HuH-7.5 (cell line): ENCODE data around the gene N4BP3.

ENCODE experiments used
- DNase-seq: peaks from one replicate; pipeline ENCODE4 v3.0.0; 2011; ENCODE audit warnings: low spot score

The N4BP3 gene

DNA sequence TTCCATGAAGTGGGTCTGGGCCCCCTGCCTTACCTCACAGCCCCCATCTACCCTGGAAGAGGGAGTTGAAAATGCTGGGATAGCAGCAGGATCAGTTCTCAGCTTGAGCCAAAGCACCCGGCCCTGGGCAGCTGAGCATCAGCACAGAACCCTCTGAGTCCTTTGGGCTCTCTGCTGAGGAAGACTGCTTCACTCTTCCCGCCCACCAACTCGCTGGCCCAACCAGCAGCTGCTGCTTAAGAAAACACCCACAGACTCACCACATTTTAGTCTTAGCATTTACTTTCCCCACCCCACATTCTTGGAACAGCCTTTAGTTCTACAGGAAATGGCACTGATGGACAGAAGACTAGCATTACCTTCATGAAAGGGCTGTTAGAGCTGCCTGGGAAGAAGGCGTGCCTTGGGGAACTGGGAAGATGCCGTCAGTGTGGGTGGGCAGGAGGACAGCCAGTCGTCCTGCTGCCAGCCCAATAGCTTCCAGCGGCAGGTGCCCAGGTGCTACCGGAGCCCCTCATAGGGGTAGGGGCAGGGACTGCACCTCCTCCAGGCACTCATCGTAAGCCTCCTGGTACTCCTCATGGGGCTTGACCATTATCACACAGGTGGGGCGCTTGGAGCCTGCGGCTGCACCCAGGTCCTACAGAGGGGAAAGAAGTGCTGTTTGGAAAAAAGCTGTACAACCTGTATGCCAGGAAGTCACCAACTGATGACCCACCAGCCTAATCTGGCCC lies 36.0 kb downstream of the N4BP3 start:
- DNase-seq: no peak

DNA sequence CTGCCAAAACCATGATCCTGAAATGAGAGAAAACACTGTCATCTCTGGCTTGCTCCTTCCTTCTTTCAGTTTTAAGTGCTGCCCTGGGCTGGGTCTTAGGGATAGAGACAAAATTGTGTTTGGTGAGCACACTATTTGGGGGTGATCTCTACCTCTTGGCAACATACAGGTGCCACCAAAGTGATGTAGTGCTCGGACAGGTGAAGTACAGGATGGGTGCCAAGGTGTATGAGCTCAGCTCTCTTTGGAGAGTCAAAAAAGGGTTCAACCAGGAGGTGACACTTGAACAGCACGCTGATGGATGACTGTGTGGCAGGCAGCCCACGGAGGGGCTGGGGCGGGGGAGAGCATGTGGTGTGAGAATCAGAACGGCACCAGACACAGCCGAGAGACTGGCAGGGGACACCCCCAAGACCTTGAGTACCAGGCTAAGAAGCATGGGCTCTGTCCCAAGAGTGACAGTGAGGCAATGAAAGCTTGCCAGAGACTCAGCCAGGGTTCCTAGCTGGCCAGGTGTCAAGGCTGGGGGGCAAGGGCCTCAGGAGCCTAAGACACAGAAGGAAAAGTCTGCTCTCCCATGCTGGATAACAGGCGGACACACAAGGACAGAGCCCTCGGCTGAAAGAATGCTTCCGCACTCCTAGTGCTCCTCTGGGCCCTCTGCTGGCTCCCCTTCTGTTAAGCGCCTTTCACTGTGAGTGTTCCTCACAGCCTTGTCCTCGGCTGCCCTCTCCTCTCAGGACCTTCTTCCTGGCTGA lies 37.8 kb downstream of the N4BP3 start:
- no peak for DNase-seq

DNA sequence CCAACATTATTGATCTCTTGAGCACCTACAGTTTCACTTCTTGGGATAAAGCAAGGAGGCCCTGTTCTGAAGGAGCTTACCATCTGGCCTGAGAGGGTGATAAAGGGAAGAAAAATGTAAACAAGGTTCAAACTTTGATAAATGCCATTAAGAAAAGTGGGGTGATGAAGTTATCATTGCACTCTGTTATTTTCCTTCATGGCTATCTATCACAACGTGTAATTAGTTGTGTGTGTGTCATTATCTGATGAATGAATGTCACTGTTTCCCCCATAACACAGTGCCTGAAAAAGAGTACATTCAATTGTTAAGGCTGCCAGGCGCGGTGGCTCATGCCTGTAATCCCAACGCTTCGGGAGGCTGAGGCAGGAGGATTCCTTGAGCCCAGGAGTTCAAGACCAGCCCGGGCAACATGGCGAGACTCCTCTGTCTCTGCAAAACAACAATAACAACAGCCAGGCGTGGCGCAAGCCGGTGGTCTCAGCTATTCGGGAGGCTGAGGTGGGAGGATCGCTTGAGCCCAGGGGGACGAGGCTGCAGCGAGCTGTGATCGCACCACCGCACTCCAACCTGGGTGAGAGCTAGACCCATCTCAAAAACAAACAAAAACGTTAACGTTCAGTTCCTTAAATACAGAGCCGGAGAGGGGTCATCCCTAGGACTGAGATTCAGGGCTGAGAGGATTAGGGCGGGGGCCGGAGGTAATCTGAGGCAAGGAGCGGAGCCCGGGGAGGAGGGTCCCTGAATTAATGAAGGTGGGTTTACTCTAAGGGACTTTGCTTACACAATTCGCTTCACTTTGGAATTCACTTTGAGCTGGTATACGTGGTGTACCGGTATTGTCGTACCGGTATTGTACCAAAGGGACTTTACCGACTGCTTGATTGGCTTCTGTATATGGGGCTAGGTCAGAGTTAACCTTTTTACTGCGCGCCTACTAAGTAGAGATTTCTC lies 39.4 kb downstream of the N4BP3 start:
- DNase-seq: no peak

DNA sequence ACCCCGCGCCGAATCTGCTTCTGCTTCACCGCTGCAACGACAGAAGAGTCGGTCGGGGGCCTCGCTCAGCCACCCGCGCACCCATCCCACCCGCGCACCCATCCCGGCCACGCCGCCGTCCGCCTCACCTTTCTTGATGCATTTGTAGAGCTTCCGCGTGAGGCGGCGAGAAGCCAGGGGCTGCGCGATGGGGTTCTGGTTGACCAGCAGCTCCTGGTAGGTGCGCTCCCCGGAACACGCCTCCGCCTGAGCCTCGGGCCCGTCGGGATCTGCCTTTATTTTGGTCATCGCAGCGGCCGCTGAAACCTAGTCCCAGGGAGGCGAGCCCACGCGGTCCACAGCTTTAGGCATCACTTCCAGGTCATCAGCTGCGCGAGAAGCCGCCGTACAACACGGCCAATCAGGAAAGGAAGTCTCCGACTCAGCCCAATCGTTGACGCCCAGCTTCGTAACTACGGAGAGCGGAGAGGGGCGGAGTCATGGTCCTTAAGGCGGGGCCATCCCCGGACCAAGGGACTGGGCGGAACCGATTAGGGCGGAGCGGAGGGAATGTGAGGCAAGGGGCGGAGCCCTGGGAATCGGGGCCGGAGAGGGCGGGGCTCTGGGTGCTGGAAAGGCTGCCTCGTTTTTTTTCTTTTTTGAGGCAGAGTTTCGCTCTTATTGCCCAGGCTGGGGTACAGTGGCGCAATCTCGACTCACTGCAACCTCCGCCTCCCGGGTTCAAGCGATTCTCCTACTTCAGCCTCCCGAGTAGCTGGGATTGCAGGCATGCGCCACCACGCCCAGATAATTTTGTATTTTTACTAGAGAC lies 40.4 kb downstream of the N4BP3 start, which contains the start of gene NHP2:
NHP2 (minus strand) TSS at position 356 of the 811 bp plus-strand sequence; CDS start at position 288, 68 bp downstream.
- DNase-seq: peak; percentile 94

DNA sequence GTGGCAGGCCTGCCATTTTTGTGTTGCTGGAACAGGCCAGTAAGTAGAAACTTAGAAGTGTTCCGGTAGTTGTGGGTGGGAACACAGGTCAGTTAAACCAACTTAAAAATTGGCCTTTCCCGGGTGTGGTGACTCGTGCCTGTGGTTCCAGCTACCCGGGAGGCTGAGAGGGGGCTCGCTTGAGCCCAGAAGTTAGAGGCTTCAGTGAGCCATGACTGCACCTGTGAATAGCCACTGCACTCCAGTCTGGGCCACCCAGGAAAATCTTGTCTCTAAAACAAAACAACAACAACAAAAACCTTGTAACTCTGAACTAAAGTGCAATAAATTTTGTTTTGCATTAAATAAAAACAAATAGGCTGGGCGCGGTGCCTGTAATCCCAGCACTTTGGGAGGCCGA lies 41.7 kb downstream of the N4BP3 start:
- no peak for DNase-seq

DNA sequence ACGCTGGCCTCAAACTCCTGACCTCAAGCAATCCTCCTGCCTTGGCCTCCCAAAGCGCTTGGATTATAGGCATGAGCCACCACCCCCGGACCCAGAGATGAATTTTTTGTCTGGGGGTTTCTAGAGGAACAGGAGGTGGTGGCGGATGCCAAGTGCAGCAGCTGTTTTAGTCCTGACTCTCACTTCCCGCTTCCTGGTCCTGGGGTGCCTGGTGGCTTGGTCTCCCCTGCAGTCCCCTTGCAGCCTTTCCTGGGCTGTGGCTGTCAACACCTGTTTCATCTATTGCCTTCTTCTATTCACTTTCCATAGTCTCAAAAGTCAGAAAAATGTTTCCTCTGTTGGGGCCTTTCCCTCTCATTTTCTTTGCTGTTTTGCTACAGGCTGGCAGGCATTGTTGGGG lies 46.8 kb downstream of the N4BP3 start:
- DNase-seq: no peak

DNA sequence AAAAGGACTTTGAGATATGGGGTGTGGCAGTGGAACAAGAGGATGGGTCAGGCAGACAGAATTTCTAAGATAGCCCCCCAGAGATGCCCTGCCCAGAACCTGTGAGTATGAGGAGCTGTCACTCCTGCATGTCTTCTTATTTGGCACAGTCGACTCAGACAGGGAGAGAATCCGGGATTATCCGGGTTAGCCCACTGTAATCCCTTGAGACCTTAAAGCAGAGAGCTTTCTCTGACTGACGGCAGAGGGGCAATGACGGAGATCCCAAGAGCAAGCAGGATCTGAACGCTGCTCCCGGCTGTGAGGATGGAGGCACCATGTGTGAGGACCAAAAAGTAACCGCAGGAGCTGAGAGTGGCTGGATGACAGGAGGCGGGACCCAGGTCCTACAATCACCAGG lies 49.1 kb downstream of the N4BP3 start:
- no peak for DNase-seq

DNA sequence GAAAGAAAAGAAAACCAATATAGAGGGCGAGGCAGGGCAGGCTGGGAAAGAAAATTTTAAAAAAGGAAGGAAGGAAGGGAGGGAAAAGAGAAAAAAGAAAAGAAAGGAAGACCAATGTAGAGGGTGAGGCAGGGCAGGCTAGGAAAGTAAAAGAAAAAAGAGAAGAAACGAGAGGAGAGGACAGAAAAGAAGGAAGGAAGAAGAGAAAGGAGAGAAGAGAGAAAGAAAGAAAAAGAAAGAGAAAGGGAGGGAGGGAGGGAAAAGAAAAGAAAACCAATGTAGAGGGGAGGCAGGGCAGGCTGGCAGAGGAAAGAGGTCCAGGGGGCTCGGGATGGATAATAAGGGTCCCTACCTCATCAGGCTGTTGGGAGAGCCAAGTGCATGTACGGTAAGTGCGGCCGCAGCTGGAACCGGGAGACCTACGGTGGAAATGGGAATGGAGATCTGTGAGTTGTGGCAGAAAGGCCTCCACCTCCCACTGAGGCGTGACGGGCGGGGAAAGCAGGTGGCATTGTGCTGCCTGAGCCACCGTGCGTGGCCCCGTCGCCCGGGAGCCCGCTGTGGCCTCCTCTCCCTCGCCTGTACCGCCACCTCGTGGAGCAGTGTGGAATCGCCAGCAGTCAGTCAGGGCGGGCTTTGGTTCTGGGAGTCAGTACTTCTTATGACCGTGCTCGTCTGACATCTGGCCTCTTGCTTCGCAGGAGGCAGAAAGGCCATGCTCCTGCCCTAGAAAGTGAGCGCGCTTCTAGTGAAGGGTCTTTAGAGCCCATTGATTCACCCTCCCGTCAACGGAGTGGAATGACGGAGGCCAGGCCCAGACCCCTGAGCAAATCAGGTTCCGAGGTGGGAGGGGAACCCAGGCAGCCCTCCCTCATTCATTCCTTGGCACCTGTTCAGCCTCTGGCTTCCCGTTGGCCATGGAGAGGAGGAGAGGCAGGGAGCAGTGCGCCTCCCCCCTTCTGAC lies 50.7 kb downstream of the N4BP3 start:
- peak; percentile 89 for DNase-seq

DNA sequence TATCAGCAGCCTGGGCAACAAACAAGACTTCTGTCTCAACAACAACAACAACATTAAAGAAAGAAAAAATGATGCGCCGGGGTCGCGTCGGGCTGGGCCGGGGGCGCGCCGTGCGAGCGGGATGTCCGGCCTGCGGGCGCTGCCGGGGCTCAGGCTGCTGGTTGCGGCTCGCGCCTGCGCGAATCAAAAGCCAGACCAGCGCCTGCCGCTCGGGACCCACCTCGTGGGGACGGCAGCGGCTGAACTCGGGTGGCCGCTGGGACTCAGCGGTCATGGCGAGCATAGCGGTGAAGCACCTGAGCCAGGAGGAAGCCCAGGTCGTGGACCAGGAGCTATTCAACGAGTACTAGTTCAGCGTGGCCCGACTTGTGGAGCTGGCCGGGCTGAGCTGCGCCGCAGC lies 52.2 kb downstream of the N4BP3 start:
- peak; percentile 40 for DNase-seq

DNA sequence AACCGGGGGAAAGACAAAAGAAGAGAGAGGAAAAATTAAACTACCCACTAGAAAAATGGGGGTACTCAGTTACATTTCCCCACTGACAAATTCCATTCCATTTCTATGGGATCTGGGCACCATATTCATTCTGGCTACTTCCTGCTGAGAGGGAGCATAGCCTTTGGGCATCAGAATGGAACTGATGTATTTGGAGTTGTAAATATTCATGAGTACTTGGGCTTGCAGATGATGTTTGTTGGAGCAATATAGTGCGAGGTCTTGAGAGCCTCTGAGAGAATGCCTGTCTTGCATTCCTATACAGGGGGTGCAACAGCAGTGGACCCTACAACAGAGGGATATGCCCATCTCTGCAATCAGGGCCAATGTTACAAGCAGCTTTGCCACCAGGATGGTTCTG lies 57.1 kb downstream of the N4BP3 start:
- DNase-seq: no peak

DNA sequence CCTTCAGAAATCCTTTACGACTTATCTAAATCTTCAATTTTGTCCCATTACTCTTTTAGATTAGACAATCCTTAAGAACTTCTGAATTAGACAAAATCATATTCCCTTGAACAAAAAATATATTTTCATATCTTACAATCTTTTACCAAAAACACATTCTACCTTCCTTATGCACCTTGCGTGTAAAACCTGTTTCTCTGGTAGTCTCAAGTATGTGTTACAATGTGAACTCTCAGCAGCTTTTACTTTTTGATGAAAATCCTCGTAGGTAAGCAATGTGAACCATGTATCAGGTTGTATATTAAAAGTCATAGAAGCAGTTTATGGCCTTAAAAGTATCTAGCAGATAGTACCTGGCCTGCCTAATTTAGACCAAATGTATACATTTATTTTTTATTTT lies 61.1 kb downstream of the N4BP3 start:
- no peak for DNase-seq
